C4-2B (cell line): ENCODE results near the gene MYO15A.

Source experiments
- H3K27ac ChIP-seq: fragments of 450-650 bp; 2 replicates; pipeline ENCODE4 v1.5.1; 2017
- ZFX ChIP-seq: fragments of 450-650 bp; IDR thresholded peaks from 2 replicates; pipeline ENCODE4 v1.6.1; 2017
- TF ChIP-seq, protein P1 (sequence below): fragments of 450-650 bp; conservative IDR thresholded peaks from 2 replicates; pipeline ENCODE4 v1.5.1; 2017; ENCODE audit warnings: mild to moderate bottlenecking

MYO15A gene

DNA sequence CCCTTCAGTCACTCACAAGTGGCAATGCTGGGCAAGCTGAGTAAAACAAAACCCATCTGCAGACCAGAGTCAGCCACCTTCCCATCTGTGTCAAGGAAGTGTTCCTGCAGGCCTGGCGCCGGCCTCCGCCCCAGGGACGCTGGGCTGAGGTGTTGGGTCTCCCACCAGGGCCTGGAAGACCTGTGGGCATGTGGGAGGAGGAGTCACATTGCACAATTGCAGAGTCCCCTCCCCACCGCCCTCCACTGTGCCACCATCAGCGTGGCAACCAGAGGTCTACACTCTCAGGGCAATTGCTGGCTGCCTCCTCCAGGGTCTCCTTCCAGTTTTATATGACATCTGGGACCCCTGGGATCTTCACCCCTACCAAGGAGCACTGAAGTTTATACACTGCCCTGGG is 3.0 kb upstream of the MYO15A start:
- TF ChIP-seq ZFX = no peak
- TF ChIP-seq, protein P1, sequence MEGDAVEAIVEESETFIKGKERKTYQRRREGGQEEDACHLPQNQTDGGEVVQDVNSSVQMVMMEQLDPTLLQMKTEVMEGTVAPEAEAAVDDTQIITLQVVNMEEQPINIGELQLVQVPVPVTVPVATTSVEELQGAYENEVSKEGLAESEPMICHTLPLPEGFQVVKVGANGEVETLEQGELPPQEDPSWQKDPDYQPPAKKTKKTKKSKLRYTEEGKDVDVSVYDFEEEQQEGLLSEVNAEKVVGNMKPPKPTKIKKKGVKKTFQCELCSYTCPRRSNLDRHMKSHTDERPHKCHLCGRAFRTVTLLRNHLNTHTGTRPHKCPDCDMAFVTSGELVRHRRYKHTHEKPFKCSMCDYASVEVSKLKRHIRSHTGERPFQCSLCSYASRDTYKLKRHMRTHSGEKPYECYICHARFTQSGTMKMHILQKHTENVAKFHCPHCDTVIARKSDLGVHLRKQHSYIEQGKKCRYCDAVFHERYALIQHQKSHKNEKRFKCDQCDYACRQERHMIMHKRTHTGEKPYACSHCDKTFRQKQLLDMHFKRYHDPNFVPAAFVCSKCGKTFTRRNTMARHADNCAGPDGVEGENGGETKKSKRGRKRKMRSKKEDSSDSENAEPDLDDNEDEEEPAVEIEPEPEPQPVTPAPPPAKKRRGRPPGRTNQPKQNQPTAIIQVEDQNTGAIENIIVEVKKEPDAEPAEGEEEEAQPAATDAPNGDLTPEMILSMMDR = no peak
- no peak overlapping the region for H3K27ac ChIP-seq

DNA sequence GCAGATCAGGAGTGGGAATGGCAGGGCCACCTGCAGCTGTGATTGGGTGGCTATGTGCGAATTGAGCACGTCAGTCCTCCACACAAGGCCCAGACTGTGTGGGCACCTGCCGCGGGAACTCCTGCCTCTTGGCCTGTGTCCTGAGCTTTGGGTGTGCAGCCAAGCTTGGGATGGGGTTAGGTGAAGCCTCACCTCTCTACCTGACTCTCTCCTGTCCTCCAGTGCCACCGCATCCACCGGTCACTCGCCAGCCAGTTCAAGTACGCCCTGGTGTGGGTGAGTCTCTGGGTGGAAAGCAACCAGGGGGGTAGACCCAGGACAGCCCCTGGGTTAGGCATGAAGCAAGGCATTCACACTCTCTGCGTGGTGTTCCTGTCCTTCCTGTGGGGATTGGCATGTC is 2.3 kb upstream of the MYO15A start:
- H3K27ac ChIP-seq = no peak overlapping the region
- TF ChIP-seq ZFX = no peak
- TF ChIP-seq, protein P1 = no peak

DNA sequence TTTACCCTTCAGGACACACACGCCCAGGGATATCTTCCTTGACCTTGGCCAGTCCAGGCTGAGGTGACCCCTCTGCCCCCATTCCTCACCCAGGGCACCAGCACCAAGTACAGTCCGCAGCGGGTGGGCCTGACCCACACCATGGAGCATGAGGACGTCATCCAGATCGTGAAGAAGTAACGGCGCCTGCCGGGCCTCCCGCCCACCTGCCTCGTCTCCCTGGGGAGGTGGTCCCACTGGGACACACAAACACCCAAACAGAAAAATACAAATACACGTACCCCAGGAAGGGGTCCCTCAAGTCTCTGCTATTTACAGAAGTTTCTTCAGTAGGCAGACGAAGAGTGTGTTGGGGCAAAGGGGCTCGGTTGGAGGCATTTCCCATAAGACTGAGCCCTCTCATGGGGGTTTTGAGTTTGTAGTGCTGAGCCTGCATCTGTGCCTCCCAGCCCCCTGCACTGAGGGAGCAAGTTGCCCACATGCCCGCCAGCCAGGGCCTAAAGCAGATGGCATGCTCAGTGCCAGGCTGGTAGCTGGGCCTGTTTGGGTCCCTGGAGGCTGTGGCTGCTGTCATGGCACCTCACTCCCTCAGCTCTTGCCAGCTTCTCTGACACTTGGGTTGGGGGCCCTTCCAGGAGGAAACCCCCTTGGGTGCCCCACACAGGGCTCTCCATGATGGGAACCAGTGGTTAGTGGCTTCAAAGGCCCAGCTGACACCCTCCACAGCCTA is 1.3 kb upstream of the MYO15A start:
- no peak overlapping the region for H3K27ac ChIP-seq

DNA sequence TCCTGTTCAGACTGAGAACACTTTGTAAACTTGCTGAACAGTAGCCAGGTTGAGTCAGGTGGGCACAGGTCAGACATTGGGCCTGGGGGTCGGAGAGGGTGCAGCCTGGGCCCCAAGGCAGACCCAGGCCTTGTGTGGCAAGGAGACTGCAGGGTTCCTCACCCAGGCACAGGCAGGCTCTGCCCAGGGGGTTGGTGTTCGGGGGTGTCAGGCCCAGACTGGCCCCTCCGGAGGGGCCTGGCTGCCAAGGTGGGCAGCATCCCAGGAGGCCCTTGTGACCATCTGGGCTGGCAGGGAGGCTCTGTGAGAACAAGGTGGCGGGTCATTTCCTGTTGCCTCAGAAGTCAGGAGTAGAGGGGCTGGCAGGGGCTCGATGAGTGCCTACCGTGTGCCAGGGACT is 585 bp upstream of the MYO15A start:
- TF ChIP-seq, protein P1 = no peak
- no peak for TF ChIP-seq ZFX
- H3K27ac ChIP-seq = no peak overlapping the region

More for the DNA sequence above, 1.3 kb upstream of the MYO15A start:
- no peak for TF ChIP-seq ZFX
- TF ChIP-seq, protein P1 = no peak

- H3K27ac ChIP-seq = no peak overlapping the region
- TF ChIP-seq, protein P1 = no peak
- TF ChIP-seq ZFX = no peak
Observed at GRCh38 chr17:18109935-18110485, 1.5 kb downstream of the MYO15A start.

- TF ChIP-seq ZFX = no peak
- TF ChIP-seq, protein P1 = no peak
- no peak overlapping the region for H3K27ac ChIP-seq
Observed at GRCh38 chr17:18110636-18111145, 2.1 kb downstream of the MYO15A start.

DNA sequence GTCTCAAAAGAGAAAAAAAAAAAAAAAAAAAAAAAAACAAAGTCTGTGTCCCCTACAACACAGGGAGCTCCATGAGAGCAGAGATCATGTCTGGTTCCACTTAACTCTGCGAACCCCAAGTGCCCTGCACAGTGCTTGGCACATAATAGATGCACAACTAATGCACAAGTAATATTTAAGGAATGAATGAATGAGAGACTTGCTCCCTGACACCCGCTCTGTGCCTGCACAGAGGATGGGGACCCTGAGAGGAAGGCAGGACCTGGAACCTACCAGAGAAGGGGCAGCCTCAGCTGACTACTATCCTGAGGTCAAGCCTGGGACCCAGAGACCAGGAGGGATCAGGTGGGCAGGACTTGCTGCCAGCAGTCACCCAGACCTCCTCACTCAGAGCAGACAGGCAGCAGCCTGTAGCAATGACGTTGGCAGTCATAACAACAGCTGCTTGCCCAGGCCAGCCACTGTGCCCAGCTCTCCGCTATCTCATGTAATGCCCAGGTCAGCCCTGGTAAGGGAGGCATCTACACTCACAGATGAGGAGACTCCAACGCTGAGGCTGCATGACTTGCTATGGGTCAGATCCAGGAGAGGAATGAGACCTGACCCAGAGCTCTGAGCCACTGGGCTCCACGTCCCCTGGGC is 2.9 kb downstream of the MYO15A start:
- H3K27ac ChIP-seq = no peak overlapping the region
- TF ChIP-seq ZFX = no peak
- TF ChIP-seq, protein P1 = no peak
